ENCODE measurements around the gene KRTDAP.

Gene KRTDAP

GRCh38 chr19:35455616-35456201, 34.6 kb downstream of the KRTDAP start:
- no peak for DNase-seq (ENCODE audit: low read depth, low spot score)

DNA sequence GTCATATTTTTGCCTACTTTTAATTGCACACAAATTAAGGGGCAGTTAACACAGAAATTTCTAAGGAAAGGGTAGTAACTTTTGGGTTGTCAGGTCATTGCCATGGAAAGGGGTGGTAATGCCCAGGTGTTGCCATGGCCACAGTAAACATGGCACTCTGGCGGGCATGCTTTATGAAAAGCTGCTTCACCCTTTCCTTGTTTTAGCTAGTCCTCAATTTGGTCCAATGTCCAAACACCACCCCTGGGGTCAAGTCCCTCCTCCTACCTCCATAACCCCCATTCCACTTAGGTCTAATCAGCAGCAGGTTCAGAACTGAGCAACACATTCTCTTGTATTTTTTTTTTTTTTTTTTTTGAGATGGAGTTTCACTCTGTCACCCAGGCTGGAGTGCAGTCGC, 35.6 kb downstream of the KRTDAP start:
- DNase-seq (ENCODE audit: low read depth, low spot score): no peak

GRCh38 chr19:35451338-35452096, 38.7 kb downstream of the KRTDAP start:
- DNase-seq (ENCODE audit: low read depth, low spot score): no peak

- no peak for DNase-seq (ENCODE audit: low read depth, low spot score)
Observed at GRCh38 chr19:35449359-35450043, 40.8 kb downstream of the KRTDAP start.

DNA sequence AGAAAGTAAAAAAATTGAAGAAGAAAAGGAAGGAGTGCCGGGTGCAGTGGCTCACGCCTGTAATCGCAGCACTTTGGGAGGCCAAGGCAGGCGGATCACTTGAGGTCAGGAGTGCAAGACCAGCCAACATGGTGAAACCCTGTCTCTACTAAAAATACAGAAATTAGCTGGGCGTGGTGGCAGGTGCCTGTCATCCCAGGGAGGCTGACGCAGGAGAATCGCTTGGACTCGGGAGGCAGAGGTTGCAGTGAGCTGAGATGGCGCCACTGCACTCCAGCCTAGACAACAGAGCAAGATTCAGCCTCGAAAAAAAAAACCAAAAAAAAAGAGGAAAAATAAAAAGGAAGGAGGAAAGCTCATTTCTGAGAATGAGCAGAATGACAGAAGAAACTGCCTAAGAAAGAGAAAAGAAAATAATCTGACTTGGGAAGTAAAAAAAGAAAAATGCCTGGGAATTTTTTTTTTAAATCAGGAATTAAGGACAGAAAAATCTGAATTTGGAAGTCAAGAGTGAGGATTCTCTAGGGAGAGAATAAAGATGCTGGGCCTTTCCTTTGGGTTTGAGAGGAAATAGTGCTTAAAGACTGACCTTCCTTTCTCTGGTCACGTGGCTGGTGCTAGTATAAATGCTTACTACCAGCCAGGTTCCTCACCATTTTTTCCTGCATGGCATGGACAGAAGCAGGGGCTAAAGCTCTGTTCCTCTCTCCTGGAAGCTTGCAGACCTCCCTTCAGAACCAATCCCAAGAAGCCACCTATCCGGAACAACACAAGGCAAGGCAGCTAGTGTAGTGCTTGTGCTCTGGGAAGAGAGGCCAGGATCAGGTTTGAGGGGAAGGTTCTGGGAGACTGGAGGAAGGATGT, 42.4 kb downstream of the KRTDAP start, which contains the start of gene FFAR2:
Gene FFAR2 (plus strand): TSS at position 652 of the 864 bp plus-strand sequence. CDS start 1,458 bp downstream, outside the sequence.
- no peak for DNase-seq (ENCODE audit: low read depth, low spot score)

DNA sequence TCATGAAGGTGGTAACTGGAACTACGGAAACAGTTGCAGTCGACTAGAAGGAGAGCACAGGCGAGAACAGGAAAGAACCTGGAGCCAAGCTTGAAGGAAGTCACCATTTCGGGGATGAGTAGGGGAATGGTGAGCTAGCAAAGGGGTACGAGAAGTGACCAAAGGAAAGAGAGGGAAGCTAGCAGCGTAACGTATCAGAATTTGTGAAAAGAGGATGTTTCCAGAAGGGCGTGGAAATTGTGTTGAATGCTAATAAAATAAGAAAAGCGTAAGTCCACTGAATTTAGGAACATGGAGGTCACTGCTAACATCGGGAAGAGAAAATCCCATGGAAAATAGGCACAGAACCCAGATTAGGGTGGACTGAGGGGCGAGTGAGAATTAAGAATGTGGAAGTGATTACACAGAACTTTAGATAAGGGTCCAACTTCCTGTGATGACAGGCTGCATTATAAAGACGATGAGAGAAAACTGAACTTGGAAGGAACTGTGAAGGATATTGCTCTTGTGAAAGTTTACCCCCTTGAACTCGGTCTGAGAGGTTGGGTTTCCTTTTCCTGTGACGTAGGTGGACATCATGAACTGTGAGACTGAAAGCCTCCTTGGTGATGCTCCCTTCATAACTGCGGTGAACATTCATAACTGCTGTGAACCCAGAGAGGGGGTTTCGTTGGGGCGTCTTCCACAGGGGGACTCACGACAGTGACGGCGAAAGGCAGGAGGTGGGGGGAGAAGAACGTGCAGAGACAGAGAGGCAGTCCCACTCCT, 44.3 kb downstream of the KRTDAP start:
- no peak for DNase-seq (ENCODE audit: low read depth, low spot score)

DNA sequence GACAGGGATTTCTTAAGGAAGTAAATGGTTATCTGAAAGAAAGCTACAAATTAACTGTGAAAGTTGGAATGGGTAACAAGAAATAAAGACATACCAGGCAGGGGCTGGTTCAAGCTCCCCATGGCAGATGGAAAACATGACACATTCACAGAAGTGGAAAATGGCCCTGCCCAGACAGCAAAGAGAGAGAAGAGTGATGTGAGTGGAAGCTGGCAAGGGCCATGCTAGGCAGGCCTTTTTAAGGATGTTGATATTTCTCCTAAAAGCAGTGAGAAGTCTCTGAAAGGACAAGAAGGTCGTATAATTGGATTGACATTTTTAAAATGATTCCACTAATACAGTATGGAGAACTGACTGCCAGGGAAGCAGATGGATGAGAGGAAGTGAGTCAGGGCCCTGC, 45.5 kb downstream of the KRTDAP start:
- no peak for DNase-seq (ENCODE audit: low read depth, low spot score)

GRCh38 chr19:35442091-35442490, 48.2 kb downstream of the KRTDAP start:
- no peak for DNase-seq (ENCODE audit: low read depth, low spot score)

DNA sequence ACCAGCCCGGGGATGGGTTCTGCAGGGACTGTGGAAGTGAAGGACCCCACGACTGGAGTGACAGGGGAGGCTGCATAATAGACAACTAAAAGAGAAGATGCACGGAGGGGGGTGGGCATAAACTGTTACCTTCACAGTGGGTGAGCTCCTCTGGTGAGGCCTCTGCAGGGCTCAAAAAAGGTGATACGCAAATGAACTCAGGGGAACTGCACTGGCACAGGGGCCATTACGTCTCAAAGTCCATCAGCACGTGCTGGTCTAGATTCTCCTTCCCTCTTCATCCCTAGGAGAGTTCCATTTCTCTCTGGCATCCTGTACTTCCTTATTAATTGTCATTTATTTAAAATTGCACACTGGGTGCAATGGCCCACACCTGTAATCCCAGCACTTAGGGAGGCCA, 50.3 kb downstream of the KRTDAP start:
- no peak for DNase-seq (ENCODE audit: low read depth, low spot score)

DNA sequence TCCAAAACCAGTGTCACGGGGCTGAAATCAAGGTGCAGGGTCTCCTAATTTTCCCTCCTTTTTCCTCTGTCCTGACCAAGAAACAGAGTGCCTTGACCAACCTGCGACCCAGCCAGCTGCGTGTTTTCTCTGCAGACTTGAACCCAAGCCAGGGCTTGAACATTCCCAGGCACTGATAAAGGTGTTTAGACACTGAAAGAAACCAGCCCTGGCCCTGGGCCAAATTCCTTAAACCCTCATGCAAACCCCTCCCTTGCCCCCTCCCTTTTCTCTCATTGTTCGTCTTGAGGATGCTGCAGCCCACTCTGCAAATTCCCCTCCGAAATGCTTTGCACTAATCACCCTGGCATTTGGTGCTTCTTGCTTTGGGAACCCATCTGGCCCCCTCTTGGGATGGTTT, 51.7 kb downstream of the KRTDAP start:
- no peak for DNase-seq (ENCODE audit: low read depth, low spot score)

DNA sequence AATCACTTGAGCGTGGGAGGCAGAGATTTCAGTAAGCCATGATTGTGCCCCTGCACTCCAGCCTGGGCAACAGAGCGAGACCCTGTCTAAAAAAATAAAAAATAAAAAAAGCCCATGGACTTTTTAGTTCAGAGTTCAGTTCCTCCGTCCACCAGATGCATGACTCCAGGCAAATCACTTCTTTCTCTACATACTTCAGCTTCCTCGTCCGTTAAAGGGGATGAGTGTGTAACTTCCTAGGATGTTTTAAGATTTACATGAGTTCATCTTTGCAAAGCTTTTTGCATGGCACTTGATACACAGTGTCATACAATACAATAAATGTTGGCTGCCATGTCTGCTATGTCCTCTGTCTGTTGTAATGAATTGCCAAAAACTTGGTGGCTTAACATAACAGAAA, 52.2 kb downstream of the KRTDAP start:
- DNase-seq (ENCODE audit: low read depth, low spot score): no peak

DNA sequence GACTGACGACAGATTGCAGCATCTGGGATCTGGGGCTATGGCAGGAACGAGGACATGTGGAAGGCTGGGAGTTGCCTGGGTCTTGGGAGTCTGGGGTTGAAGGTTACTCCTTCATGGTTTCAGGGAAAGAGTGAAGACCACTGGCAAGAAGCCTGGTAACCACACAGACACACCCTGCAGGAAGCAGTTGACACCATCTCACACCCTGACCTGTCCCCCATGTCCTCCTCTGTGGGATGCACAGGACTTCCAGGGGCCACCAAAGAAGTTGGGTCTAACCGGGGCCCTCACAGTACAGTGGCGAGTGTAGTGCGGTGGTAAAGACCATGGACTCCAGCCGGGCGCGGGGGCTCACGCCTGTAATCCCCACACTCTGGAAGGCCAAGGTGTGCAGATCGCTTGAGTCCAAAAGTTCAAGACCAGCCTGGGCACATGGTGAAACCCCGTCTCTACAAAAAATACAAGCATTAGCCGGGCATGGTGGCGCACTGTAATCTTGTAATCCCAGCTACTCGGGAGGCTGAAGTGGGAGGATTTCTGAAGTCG, 52.8 kb downstream of the KRTDAP start:
- DNase-seq (ENCODE audit: low read depth, low spot score): no peak
